ENCODE measurements around the gene CKS1B.

CKS1B gene

DNA sequence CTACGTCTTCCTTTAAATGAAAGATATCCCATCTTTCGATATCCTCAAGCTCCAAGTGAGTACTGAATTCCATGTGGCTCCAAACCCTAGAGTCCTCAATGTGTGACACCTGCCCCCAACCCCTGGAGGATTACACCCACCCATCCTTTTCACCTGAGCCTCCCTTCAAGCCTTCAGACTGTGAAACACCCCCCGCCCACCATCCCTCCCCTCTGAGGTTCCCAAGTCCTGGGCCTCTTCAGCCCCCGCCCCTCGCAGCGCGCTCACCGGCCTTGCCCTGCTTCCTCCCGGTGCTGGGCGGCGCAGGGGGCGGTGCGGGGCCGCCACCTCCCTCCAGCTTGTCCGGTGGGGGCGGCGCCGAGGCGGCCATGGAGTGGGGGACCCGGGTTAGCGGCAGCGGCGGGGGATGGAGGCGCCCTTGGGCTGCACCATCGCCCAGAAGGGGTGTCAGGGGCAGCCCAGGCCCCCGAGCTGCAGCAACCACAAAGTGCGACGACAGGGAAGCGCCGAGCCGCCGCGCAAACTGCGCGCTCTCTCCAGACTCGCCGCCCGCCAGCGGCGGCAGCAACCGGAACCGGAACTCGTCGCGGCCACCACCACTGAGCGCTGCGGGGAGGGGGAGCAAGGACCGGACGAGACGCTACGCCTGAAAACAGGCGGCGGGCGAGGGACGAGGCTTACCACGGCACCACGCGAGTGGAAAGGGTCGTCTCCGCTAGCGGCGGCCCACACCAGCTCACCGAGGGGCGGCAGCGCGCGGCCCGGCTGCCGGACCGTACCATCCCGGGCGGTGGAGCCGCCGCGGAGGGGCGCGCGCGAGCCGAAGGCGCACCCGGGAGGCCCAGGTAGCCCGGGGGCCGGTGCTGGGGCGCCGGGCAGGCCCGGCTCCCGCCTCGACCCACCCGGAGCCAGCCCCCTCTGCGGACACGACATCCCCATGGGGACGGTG lies 13.0 kb upstream of the CKS1B start, which contains the start of gene PYGO2:
Gene PYGO2 (minus strand): TSS at position 576 of the 949 bp plus-strand sequence. CDS start 206 bp downstream, at position 370.
- no peaks in the 10 kb centered on the region for H3K9me2 ChIP-seq (replicated peaks; ENCODE audit: insufficient read depth, low read length)
- TF ChIP-seq EZH2phosphoT487 (IDR thresholded peaks at IDR 0.05; ENCODE audit: low read length) (no peak), EZH2 (optimal IDR thresholded peaks at IDR 0.05; ENCODE audit: low read depth, low read length) (no peak)
- TF ChIP-seq, protein P1, sequence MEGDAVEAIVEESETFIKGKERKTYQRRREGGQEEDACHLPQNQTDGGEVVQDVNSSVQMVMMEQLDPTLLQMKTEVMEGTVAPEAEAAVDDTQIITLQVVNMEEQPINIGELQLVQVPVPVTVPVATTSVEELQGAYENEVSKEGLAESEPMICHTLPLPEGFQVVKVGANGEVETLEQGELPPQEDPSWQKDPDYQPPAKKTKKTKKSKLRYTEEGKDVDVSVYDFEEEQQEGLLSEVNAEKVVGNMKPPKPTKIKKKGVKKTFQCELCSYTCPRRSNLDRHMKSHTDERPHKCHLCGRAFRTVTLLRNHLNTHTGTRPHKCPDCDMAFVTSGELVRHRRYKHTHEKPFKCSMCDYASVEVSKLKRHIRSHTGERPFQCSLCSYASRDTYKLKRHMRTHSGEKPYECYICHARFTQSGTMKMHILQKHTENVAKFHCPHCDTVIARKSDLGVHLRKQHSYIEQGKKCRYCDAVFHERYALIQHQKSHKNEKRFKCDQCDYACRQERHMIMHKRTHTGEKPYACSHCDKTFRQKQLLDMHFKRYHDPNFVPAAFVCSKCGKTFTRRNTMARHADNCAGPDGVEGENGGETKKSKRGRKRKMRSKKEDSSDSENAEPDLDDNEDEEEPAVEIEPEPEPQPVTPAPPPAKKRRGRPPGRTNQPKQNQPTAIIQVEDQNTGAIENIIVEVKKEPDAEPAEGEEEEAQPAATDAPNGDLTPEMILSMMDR (IDR thresholded peaks at IDR 0.05; ENCODE audit: low read length) = peak; percentile 62
- H3F3A ChIP-seq (ENCODE audit: insufficient read depth, low read length) = peaks cover 56% of the 10 kb centered on the region
- no peaks in the 10 kb centered on the region for H3K9me3 ChIP-seq (replicated peaks; ENCODE audit: insufficient read depth, low read length)
- peaks cover 14% of the 10 kb centered on the region for H3K36me3 ChIP-seq (replicated peaks; ENCODE audit: insufficient read depth, low read length)
- H3K4me2 ChIP-seq (ENCODE audit: low read depth, low read length) = peak within 1 kb of the TSS; percentile 85
- H4K20me1 ChIP-seq (ENCODE audit: insufficient read depth, low read length) = no peaks in the 10 kb centered on the region
- H3K9ac ChIP-seq (ENCODE audit: low read length) = peak within 1 kb of the TSS; percentile 99
- H3K27ac ChIP-seq (ENCODE audit: low read length) = peak within 1 kb of the TSS; percentile 91
- H3K4me3 ChIP-seq (ENCODE audit: low read length) = peak within 1 kb of the TSS; percentile 88
- no peaks in the 10 kb centered on the region for H3K27me3 ChIP-seq (replicated peaks; ENCODE audit: insufficient read depth, low read length)
- H3K4me1 ChIP-seq (ENCODE audit: low read length) = peaks cover 22% of the 10 kb centered on the region
- peaks cover 77% of the 10 kb centered on the region for H3K79me2 ChIP-seq (ENCODE audit: low read length)
- DNase-seq = peak; percentile 91
- H2AFZ ChIP-seq (ENCODE audit: low read length) = peak within 1 kb of the TSS; percentile 68

DNA sequence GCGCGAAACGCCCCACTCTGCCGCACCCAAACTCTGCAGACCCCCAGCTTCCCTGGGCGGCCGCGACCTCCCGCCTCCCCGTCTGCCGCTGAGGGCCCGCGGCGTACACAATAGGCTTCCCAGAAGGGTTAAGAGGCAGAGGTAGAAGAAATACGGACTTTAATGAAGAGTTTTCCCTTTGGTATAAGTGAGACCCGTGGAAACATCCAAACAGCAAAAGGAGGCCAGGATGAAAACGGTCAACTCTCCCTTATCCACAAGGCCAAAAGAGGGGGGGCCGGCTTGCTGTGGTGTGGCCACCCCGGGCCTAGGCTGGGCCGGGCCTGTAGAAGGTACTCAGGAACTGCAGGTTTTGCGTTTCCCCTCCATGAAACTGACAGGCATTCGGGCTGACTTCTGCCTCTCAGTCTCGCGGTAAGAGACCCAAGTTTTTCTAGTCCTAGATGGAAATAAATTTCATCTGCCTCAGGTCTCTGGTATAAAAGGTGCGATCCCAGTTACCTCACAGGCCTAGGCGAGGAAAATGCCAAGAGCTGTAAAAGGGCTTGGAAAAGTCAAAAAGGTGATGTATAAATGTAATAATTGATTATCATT lies 12.2 kb upstream of the CKS1B start:
- peak overlapping the region; percentile 85 for H3K4me2 ChIP-seq (ENCODE audit: low read depth, low read length)
- H3K4me1 ChIP-seq (ENCODE audit: low read length) = peaks cover 16% of the 10 kb centered on the region; the same call in 1 of the 2 replicates
- H4K20me1 ChIP-seq (ENCODE audit: insufficient read depth, low read length) = no peaks in the 10 kb centered on the region
- H3K9me3 ChIP-seq (replicated peaks; ENCODE audit: insufficient read depth, low read length) = no peaks in the 10 kb centered on the region
- no peaks in the 10 kb centered on the region for H3K9me2 ChIP-seq (replicated peaks; ENCODE audit: insufficient read depth, low read length)
- peak overlapping the region; percentile 99 for H3K9ac ChIP-seq (ENCODE audit: low read length)
- H2AFZ ChIP-seq (ENCODE audit: low read length) = peak overlapping the region; percentile 54
- no peaks in the 10 kb centered on the region for H3K27me3 ChIP-seq (replicated peaks; ENCODE audit: insufficient read depth, low read length)
- TF ChIP-seq, protein P1 (IDR thresholded peaks at IDR 0.05; ENCODE audit: low read length) = no peak
- no peak for TF ChIP-seq EZH2phosphoT487 (IDR thresholded peaks at IDR 0.05; ENCODE audit: low read length)
- TF ChIP-seq EZH2 (optimal IDR thresholded peaks at IDR 0.05; ENCODE audit: low read depth, low read length) = no peak
- peaks cover 18% of the 10 kb centered on the region for H3K36me3 ChIP-seq (replicated peaks; ENCODE audit: insufficient read depth, low read length)
- peaks cover 48% of the 10 kb centered on the region for H3F3A ChIP-seq (ENCODE audit: insufficient read depth, low read length)
- peak; percentile 81 for DNase-seq
- peaks cover 85% of the 10 kb centered on the region for H3K79me2 ChIP-seq (ENCODE audit: low read length)
- peak overlapping the region; percentile 88 for H3K4me3 ChIP-seq (ENCODE audit: low read length)
- H3K27ac ChIP-seq (ENCODE audit: low read length) = peak overlapping the region; percentile 91

DNA sequence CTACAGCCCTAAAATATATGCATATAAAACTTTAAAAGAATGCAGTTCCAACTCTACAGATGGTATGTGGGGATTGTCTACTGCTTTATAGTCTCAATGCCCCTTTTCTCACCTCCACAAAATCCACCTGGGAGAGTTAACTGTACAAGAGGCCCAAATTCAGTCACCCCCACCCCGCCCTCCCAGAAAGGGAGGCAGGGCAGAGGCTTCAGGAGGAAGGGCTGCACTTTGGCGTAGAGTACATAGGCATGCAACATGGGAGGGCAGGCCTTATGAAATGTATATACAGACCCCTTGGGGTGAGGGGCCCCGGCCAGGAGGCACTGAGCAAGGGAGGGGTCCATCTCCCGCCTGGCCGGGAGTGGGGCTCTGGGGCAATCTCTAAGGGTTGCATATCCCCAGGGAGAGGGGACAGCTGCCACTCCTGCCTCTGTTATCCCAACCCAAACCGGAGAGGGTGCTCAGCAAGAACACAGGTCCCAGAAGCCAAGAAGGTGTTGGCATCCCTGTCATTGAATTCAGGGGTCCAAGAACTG lies 11.6 kb upstream of the CKS1B start:
- H3K4me1 ChIP-seq (ENCODE audit: low read length) = peaks cover 16% of the 10 kb centered on the region; the same call in 1 of the 2 replicates
- H3K9ac ChIP-seq (ENCODE audit: low read length) = peak overlapping the region; percentile 99; the same call in 1 of the 2 replicates
- H3K79me2 ChIP-seq (ENCODE audit: low read length) = peaks cover 88% of the 10 kb centered on the region
- TF ChIP-seq EZH2phosphoT487 (IDR thresholded peaks at IDR 0.05; ENCODE audit: low read length) = no peak
- TF ChIP-seq EZH2 (optimal IDR thresholded peaks at IDR 0.05; ENCODE audit: low read depth, low read length) = no peak
- TF ChIP-seq, protein P1 (IDR thresholded peaks at IDR 0.05; ENCODE audit: low read length) = no peak
- H2AFZ ChIP-seq (ENCODE audit: low read length) = no peak overlapping the region
- peaks cover 42% of the 10 kb centered on the region for H3F3A ChIP-seq (ENCODE audit: insufficient read depth, low read length)
- no peak for DNase-seq
- no peaks in the 10 kb centered on the region for H3K9me2 ChIP-seq (replicated peaks; ENCODE audit: insufficient read depth, low read length)
- H4K20me1 ChIP-seq (ENCODE audit: insufficient read depth, low read length) = no peaks in the 10 kb centered on the region
- peak overlapping the region; percentile 91; the same call in 1 of the 2 replicates for H3K27ac ChIP-seq (ENCODE audit: low read length)
- H3K27me3 ChIP-seq (replicated peaks; ENCODE audit: insufficient read depth, low read length) = no peaks in the 10 kb centered on the region
- H3K9me3 ChIP-seq (replicated peaks; ENCODE audit: insufficient read depth, low read length) = no peaks in the 10 kb centered on the region
- H3K36me3 ChIP-seq (replicated peaks; ENCODE audit: insufficient read depth, low read length) = peaks cover 23% of the 10 kb centered on the region
- H3K4me3 ChIP-seq (ENCODE audit: low read length) = peak overlapping the region; percentile 88
- peak overlapping the region; percentile 85 for H3K4me2 ChIP-seq (ENCODE audit: low read depth, low read length)
